Measurements from ENCODE around the gene GCNT2. TPM values are rescaled to one million over a fixed set of nuclear protein-coding genes. Genes with fewer than 3 reads are reported as not detected.
"Not testable (repeated sequence)": the region's sequence is repeated elsewhere in the genome, so short reads cannot be mapped to it uniquely, and the experiment has no call there.

Gene GCNT2
- total RNA-seq, 1 donor from 2014 or later = 13.2 TPM

DNA sequence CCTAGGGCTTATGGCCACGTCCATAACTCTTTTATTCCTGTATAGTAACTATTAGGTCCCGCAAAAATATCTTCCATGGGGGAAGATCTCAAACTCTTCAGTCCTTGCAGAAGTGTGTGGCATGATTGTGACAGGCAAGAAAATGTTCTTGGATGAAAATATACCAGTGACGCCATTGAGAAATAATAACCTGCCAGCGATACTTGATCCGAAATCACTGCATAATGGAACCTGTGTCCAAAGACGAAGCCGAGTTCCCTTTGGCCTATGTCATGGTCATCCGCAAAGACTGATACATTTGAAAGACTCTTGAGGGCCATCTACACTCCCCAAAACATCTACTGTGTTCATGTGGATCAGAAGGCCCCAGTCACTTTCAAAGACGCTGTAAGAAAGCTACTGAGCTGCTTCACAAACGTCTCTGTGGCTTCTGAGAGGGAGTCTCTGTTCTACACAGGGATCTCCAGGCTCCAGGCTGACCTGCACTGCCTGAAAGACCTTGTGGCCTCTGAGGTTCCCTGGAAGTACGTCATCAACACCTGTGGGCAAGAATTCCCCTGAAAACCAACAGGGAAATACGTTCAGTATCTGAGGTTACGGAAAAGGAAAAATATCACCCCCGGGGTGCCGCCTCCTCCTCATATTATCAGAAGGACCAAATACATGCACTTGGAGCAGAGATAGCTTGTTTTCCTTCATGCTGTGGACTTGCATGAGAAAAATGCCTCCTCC, 6.9 kb upstream of the GCNT2 start:
- TF ChIP-seq, protein P1, sequence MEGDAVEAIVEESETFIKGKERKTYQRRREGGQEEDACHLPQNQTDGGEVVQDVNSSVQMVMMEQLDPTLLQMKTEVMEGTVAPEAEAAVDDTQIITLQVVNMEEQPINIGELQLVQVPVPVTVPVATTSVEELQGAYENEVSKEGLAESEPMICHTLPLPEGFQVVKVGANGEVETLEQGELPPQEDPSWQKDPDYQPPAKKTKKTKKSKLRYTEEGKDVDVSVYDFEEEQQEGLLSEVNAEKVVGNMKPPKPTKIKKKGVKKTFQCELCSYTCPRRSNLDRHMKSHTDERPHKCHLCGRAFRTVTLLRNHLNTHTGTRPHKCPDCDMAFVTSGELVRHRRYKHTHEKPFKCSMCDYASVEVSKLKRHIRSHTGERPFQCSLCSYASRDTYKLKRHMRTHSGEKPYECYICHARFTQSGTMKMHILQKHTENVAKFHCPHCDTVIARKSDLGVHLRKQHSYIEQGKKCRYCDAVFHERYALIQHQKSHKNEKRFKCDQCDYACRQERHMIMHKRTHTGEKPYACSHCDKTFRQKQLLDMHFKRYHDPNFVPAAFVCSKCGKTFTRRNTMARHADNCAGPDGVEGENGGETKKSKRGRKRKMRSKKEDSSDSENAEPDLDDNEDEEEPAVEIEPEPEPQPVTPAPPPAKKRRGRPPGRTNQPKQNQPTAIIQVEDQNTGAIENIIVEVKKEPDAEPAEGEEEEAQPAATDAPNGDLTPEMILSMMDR (IDR thresholded peaks at IDR 0.05; ENCODE audit: partially characterized antibody, unreplicated experiment) = no peak
- H3K36me3 Mint-ChIP-seq (ENCODE audit: unreplicated experiment) = no peaks in the 10 kb centered on the region
- H3K27ac Mint-ChIP-seq (ENCODE audit: unreplicated experiment) = no peak overlapping the region
- peaks cover 2% of the 10 kb centered on the region for H3K27me3 Mint-ChIP-seq (ENCODE audit: unreplicated experiment)
- no peak for DNase-seq
- no peak overlapping the region for H3K4me3 Mint-ChIP-seq (ENCODE audit: unreplicated experiment)
- H3K9me3 Mint-ChIP-seq (ENCODE audit: unreplicated experiment) = no peaks in the 10 kb centered on the region
- H3K4me1 Mint-ChIP-seq (ENCODE audit: low read depth, unreplicated experiment) = no peaks in the 10 kb centered on the region

DNA sequence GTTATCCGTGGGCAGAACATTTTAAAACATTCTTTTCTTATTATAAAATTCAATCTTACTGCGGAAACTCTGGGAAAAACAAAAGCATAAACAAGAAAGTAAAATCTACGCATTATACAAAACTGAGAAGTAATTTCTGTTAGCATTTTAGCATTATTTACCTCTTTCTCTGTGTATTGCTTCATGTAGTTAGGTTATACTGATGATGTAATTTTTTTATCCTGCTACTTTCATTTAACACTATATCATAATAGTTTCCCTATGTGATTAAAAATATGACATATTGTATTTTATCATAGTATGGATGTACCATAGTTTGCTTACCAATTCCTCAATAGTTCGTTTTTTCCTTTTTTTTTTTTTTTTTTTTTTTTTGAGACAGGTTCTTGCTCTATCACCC, 4.2 kb upstream of the GCNT2 start:
- DNase-seq = no peak
- Mint-ChIP-seq H3K4me3 (ENCODE audit: unreplicated experiment) (no peak overlapping the region), H3K4me1 (ENCODE audit: low read depth, unreplicated experiment) (peaks cover 6% of the 10 kb centered on the region), H3K27ac (ENCODE audit: unreplicated experiment) (no peak overlapping the region), H3K9me3 (ENCODE audit: unreplicated experiment) (no peaks in the 10 kb centered on the region), H3K27me3 (ENCODE audit: unreplicated experiment) (no peaks in the 10 kb centered on the region), H3K36me3 (ENCODE audit: unreplicated experiment) (no peaks in the 10 kb centered on the region)
- TF ChIP-seq, protein P1 (IDR thresholded peaks at IDR 0.05; ENCODE audit: partially characterized antibody, unreplicated experiment) = no peak

DNA sequence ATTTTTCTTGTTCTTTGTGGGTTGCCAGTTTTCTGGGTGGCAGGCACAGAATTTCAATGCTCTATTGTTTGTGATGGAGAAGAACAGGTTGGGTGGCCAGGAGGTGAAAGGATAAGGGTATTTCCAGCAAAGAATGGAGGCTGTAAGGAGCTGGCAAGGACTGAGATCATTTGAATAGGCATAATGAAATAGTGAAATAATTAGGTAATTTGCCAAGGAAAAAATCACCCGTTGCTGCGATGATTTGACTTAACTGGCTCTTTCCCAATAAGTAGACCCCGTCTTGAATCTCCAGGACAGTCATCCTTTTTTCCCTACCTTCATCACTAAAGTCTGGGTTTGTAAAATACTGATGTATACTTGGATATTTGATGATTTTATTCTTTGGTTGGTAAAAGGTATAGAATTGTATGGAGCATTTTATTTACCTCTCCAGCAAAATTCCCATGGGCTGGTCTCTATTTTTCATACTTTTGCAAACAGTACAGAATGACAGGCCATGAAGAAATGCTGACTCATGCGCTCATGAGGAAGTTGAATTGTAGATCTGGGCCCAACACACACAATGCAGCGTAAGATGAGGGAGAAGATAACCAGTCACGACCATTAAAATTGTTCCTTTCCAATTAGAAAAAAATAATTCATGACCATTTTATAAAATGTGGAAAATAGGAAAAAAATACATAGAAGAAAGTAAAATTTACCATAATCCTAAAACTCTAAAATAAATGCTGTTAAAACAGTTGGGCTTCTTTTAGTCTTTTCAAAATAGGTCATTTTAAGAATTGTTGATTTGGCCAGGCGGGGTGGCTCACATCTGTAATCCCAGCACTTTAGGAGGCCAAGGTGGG, 2.4 kb upstream of the GCNT2 start:
- Mint-ChIP-seq H3K4me3 (ENCODE audit: unreplicated experiment) (no peak overlapping the region), H3K9me3 (ENCODE audit: unreplicated experiment) (no peaks in the 10 kb centered on the region), H3K36me3 (ENCODE audit: unreplicated experiment) (no peaks in the 10 kb centered on the region), H3K27me3 (ENCODE audit: unreplicated experiment) (no peaks in the 10 kb centered on the region), H3K4me1 (ENCODE audit: low read depth, unreplicated experiment) (peaks cover 8% of the 10 kb centered on the region), H3K27ac (ENCODE audit: unreplicated experiment) (no peak overlapping the region)
- DNase-seq = no peak
- TF ChIP-seq, protein P1 (IDR thresholded peaks at IDR 0.05; ENCODE audit: partially characterized antibody, unreplicated experiment) = no peak

DNA sequence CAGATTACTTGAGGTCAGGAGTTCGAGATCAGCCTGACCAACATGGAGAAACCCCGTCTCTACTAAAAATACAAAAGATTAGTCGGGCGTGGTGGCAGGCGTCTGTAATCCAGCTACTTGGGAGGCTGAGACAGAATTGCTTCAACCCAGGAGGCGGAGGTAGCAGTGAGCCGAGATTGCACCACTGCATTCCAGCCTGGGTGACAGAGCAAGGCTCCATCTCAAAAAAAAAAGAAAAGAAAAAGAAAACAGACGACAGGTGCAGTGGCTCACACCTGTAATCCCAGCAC, 1.8 kb upstream of the GCNT2 start:
- not testable (repeated sequence) for H3K4me3 Mint-ChIP-seq (ENCODE audit: unreplicated experiment); H3K27me3 Mint-ChIP-seq (ENCODE audit: unreplicated experiment); H3K9me3 Mint-ChIP-seq (ENCODE audit: unreplicated experiment); H3K36me3 Mint-ChIP-seq (ENCODE audit: unreplicated experiment); H3K4me1 Mint-ChIP-seq (ENCODE audit: low read depth, unreplicated experiment); DNase-seq; H3K27ac Mint-ChIP-seq (ENCODE audit: unreplicated experiment)

DNA sequence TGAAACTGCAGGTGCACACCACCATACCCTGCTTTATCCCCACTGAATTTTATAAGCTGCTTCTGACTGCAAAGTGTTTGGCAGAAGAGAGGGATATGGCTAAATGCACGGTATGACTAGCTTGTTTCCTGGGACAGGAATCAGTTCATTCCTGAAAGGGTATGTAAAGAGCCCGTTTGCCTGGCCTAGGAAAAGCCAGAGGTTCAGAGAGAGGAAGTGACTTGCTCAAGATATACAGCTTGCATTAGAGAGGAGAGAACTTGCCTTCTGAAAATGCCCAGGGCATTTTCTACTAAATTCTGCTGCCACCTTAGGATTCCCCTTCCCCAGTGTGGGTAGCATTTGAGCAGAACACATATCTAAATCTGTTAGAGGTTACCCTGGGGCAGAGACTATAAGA, 683 bp upstream of the GCNT2 start:
- TF ChIP-seq, protein P1 (IDR thresholded peaks at IDR 0.05; ENCODE audit: partially characterized antibody, unreplicated experiment) = no peak
- Mint-ChIP-seq H3K27ac (ENCODE audit: unreplicated experiment) (no peak overlapping the region), H3K4me1 (ENCODE audit: low read depth, unreplicated experiment) (peaks cover 8% of the 10 kb centered on the region), H3K4me3 (ENCODE audit: unreplicated experiment) (no peak overlapping the region), H3K36me3 (ENCODE audit: unreplicated experiment) (no peaks in the 10 kb centered on the region), H3K9me3 (ENCODE audit: unreplicated experiment) (no peaks in the 10 kb centered on the region), H3K27me3 (ENCODE audit: unreplicated experiment) (no peaks in the 10 kb centered on the region)
- no peak for DNase-seq

All from glutamatergic neuron (in vitro differentiated cells).